Cardiac septum (tissue), 1 donor: ENCODE results near the gene SLF2. TPM values are rescaled to one million over a fixed set of nuclear protein-coding genes. Genes with fewer than 3 reads are reported as not detected.

Experiments
- DNase-seq: peaks from one replicate; pipeline ENCODE4 v3.0.0-alpha.2; 2020; ENCODE audit warnings: low spot score
- intact Hi-C: fragments of 100-400 bp; cut with DNase I; formaldehyde crosslinking; loops from one replicate; pipeline ENCODE4 v1.14.0; 2022
- microRNA-seq: library from miRNA; unstranded; fragments of <30 nt; microRNA quantifications from one replicate; pipeline ENCODE4 v1.2.0, GENCODE V29; 2020
- total RNA-seq: library from RNA; stranded (reverse); fragmentation: NEBNext Ultra II Directional; extraction: Animal tissue kit (Norgen Biotek cat#: 25700); gene quantifications from one replicate; pipeline ENCODE4 v1.2.1, GENCODE V29; 2021
- donor health status: DM: no; HTN: no; CAD: no.

Gene SLF2
- total RNA-seq, 1 donor from 2014 or later, result 22.8 TPM

GRCh38 chr10:101003639-101004206 is 91.0 kb downstream of the SLF2 start:
- intact Hi-C loops, result no loop called here
- DNase-seq, result no peak

DNA sequence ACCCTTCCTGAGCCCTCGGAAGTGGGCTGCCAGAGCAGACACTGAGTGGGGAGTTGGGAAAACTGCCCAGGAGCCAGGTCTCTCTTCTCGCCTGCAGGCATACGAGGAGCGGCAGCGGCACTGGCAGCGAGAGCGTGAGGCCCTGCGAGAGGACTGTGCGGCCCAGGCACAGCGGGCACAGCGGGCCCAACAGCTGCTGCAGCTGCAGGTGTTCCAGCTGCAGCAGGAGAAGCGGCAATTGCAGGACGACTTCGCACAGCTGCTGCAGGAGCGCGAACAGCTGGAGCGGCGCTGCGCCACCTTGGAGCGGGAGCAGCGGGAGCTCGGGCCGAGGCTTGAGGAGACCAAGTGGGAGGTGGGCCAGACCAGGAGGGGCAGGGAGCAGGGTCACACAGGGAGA is 92.6 kb downstream of the SLF2 start:
- intact Hi-C loops, result no loop called here
- no peak for DNase-seq

DNA sequence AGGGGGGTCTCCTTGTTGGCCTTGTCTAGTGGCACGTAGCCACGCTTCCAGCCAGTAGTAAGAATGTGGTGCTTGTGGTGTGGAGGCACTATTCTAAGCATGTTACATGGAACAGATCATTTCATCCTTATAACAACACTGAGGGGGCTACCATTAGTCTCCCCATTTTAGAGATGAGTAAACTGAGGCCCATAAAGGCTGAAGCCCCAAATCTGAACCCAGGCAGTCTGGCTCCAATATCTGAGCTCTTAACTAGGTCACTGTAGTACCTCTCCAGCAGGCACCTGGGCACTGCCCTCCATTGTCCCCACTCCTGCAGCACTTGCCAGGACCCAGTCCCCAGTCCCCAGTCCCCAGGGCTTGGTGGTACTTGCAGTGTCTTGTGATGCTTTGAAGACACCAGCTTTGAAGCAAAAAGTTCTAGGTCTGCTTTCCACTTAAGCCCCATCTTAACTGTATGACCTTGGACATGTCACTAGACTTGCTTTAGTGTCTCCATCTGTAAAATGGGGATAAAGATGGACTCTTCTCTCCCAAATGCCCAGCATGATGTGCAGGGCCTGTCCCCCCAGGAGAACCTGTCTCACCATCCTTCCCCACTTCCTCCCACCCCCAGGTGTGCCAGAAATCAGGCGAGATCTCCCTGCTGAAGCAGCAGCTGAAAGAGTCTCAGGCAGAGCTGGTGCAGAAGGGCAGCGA is 93.3 kb downstream of the SLF2 start:
- intact Hi-C loops, result no loop called here
- no peak for DNase-seq

DNA sequence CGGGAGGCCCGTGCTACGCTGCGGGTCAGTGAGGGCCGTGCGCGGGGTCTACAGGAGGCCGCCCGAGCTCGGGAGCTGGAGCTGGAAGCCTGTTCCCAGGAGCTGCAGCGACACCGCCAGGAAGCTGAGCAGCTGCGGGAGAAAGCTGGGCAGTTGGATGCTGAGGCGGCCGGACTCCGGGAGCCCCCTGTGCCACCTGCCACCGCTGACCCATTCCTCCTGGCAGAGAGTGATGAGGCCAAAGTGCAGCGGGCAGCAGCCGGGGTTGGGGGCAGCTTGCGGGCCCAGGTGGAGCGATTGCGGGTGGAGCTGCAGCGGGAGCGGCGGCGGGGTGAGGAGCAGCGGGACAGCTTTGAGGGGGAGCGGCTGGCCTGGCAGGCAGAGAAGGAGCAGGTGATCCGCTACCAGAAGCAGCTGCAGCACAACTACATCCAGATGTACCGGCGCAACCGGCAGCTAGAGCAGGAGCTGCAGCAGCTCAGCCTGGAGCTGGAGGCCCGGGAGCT is 93.9 kb downstream of the SLF2 start:
- no peak for DNase-seq
- intact Hi-C loops, result no loop called here

DNA sequence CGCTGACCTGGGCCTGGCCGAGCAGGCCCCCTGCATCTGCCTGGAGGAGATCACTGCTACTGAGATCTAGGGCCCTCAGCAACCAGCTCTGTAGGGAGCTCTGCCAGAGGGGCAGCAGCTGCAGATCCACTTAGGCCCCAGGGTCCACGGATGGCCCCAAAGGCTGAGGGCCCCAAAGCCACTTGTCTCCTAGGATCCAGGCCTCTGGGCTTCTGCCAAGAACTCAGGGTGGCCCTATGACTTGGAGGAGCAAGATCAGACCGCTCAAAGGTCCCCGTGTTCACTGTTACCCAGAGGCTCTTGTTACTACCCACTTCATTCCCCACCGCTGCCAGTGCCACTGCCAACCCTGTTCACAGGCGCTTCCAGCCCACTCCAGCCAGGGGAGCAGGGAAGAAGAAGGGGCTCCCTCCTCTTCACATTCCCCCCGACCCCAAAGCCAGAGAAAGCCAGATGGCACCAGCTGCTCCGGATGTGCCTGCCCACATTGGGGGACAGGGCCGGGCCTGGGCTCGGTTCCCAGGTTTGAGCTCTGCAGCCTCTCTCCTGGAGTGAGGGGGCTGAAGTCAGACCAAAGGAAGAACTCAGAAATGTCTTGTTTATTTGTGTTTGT is 94.4 kb downstream of the SLF2 start:
- intact Hi-C loops, result no loop called here
- DNase-seq, result no peak

- DNase-seq, result no peak
- intact Hi-C loops, result no loop called here
Observed at GRCh38 chr10:101007915-101008822, 95.4 kb downstream of the SLF2 start.

DNA sequence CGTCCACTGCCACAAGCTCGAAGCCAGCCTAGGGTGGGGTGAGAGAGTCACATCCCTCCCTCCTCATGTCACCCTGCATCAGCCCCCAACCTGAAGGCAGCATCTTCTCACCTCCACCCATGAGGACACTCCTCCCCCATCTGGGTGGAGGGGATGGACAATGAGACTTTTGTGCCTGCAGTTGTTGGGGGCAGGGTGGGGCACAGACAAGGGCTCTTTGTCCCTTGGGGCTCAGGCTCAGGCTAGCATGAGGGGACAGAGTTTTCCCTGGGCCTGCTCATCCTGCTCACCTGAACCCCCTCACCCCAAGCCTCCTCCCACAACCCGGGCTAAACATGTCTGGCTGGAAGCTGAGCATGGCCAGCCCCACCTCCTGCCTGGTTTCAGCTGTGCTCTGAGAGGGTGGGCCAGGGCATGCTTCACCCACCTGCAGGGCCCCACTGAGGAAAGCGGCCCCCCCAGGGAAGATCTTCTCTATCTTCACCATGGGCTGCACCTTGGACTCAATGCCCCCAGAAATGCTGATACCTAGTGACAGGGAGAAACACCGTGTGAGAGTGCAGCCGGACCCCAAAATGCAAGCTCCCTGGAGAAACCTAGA is 96.2 kb downstream of the SLF2 start:
- intact Hi-C loops, result no loop called here
- DNase-seq, result no peak

- no peak for DNase-seq
- intact Hi-C loops, result no loop called here
Observed at GRCh38 chr10:101010329-101010728, 97.6 kb downstream of the SLF2 start.

DNA sequence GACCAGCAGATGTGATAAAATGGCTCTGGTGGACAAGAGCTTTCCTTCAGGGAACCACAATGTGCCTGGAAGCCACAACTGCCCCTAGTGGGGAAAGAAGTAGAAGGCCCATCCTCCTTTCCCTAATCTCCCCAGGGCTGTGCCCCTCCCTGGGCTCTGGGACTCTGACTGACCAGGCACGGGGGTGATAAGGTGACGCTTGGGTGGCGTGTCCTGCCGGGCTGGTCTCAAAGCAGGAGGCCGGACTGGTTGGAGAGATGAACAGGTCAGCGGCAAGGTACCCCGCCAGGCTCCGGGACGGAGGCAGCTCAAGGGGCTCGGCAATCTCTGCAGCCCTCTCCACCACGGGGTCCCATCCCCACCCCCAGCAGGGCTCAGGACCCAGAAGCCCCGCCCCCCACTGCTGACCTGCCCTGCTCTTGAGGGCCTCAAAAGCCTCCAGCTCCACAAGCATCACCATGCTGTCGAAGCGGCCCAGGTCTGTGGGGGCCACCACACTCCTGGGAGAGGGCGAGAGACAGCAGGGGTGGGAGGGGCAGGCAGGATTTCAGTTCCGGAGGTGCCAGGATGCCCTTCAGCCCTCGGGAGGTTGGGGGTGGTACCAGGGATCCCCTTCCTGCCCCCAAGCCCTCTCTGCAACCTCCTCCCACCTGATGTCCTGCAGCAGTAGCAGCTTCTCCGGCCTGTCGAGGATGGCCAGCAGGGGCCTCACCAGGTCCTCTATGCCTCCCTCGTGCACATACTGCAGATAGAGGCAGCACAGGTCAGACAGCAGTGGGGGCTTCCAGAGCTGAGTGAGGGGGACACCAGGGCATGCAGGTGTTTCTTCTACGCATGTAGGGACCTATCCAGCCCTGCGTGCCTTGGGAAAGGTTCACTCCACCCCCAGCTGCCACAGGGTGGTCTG is 99.0 kb downstream of the SLF2 start:
- no peak for DNase-seq
- intact Hi-C loops, result no loop called here

DNA sequence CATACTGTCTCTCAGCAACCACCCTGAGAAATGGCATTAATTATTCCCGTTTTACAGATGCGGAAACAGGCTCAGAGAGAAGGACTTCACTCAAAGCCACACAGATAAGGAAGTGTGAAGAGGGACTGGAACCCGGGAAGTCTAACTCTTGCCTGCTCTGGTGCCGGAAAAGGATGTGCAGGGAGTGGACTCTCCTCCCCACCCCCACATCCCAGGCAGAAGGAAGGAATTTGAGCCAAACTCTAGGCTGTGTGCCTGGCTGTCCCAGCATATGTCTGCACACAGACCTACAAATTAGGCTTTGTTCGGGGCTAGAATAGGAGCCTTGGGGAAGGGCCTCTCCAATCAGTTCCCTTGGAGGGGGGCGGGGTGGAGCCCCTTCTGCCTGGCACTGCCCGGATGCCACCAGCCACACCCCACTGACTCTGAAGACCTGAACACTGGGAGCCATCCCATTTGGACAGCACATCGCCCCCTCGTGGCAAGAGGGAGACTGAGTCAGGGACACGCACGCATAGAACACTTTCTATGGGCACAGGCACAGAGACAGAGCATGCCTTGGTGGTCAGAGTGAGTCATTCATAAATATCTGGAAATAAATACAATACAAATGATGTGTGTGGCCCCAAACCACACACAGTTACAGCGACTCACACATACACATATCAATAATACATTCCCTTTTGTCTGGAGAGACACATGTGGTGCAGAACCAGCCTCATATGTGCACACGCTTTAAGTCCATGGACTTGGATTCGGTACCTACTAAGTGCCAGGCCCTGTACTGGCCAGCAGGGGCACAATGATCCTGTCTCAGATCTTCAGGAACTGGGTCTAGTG is 100.0 kb downstream of the SLF2 start:
- DNase-seq, result peak; percentile 92
- intact Hi-C loops, result no loop called here

DNA sequence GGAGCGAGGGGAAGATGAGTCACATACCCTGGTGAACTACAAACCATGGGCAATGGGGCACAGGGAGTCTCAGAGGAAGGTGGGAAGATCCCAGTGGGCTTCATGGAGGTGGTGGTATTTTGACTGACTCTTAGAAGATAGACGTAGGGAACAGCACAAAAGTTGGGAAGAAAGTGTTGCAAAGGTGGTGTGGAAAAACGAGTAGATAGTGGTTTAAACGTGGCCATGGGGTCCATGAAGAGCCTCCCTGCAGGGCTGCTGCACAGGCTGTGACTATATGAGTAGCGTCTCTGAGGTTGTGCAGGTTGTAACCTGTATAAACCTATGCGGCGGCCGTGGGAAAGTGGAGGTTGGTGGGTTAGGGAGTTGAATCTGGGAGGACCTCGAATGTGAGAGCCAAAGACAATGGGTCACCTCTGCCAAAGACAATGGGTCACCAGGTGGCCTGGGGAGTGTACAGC is 100.6 kb downstream of the SLF2 start:
- DNase-seq, result no peak
- intact Hi-C loops, result no loop called here

DNA sequence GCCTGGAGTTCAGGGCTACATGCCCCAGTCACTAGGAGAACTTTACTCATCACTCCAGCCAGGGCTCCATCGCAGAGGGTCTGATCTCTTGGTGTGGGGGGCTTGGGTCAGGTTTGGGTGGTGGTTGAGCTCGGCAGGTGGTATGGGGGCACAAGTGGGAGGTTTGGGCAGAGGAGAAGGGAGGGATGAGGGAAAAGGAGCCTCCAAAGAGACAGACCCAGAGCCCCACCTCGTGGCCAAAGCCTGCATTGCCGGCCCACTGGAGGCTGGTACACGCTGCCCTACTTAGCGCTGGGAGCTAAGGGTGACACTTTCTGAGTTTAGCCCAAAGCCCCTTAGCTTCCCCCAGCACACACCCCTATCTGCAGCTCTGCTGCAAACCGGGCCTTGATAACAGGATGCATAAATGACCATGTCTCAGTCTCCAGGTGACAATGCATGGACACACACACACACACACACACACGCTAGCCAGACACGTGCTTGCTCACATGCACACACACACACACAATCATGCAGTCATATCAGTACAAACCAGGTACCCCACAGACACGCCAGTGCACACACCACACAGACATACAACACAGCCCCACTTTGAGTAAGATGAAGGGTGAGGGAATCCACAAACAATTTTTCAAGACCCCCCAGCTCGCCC is 101.6 kb downstream of the SLF2 start:
- DNase-seq, result peak; percentile 88
- intact Hi-C loops, result loop anchor here (1.0 to 2.0 kb wide), 2 partner anchors 19 to 46 kb away; partner anchors contain the start of gene SEMA4G

Small RNAs within 50 kb of the gene (microRNA-seq; reads per million reads assigned to microRNA genes)
- not detected for gene MIR608

Other genes with a start within 250 kb of the SLF2 start
- gene PAX2, start 167.4 kb upstream of the SLF2 start, total RNA-seq, result not detected
- 1.0 TPM for gene SEMA4G, start 56.5 kb downstream of the SLF2 start, total RNA-seq
- gene MRPL43, start 74.5 kb downstream of the SLF2 start, total RNA-seq, result 51.7 TPM
- gene TWNK, start 74.6 kb downstream of the SLF2 start, total RNA-seq, result 5.2 TPM
- 47.2 TPM for gene LZTS2, start 86.8 kb downstream of the SLF2 start, total RNA-seq
- 0.40 TPM for gene PDZD7, start 118.2 kb downstream of the SLF2 start, total RNA-seq
- gene SFXN3, start 118.3 kb downstream of the SLF2 start, total RNA-seq, result 30.8 TPM
- 12.1 TPM for gene KAZALD1, start 149.0 kb downstream of the SLF2 start, total RNA-seq
- gene TLX1, start 218.3 kb downstream of the SLF2 start, total RNA-seq, result not detected